GM18498 (cell line): ENCODE data around the gene VAV2.
A peak's percentile ranks its signal among the peaks of the same experiment; 100 is the strongest.

Experiments
- ATAC-seq: cut with Tn5 transposase; IDR thresholded peaks from one replicate; pipeline ENCODE4 v1.9.1; 2021; ENCODE audit warnings: mild to moderate bottlenecking, moderate library complexity; ENCODE audit not compliant: unreplicated experiment

Gene VAV2

GRCh38 chr9:133788045-133788818, 203.9 kb downstream of the VAV2 start:
- no peak for ATAC-seq

DNA sequence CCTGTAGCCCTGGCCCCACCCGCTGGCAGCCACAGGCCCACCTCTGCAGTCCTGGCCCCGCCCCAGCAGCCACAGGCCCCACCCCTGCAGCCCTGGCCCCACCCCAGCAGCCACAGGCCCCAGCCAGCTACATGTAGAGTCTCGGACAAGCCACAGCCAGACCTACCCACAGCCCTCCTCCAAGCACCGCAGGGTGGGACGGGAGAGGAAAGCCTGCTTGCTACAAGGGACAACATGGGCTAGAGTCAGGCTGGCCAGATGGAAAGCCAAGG, 204.4 kb downstream of the VAV2 start:
- ATAC-seq: peak; percentile 72

- ATAC-seq: no peak
These were observed 205.0 kb downstream of the VAV2 start for GRCh38 chr9:133786907-133787753.

- ATAC-seq: peak; percentile 40
These were observed 205.8 kb downstream of the VAV2 start for GRCh38 chr9:133786371-133786753.

DNA sequence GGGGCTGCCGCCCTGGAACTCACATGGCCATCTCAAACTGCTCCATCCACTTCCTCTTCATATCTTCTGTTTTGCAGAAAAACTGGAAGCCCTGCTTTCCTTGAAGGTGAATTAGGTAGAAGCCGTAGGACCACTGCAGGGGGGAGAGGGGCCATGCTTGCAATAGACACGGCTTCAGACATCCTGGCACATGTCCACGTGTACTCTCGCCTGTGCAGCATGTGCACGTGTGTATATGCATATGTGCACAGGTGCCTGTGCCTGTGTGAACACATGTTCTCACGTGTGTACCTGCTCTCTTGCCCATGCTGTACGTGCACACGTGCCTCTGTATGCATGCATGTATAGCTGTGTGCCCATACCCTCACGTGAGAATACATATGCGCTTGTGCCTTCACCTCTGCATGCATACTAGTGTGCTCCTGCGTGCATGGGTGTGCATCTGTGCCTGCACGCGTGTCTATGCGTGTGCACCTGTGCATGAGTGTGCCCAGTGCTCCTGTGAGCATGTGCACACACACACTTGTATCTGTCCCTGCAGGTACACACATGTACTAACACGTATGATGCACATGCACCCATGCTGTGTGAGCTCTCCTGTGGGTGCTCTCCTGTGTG, 206.3 kb downstream of the VAV2 start:
- no peak for ATAC-seq

DNA sequence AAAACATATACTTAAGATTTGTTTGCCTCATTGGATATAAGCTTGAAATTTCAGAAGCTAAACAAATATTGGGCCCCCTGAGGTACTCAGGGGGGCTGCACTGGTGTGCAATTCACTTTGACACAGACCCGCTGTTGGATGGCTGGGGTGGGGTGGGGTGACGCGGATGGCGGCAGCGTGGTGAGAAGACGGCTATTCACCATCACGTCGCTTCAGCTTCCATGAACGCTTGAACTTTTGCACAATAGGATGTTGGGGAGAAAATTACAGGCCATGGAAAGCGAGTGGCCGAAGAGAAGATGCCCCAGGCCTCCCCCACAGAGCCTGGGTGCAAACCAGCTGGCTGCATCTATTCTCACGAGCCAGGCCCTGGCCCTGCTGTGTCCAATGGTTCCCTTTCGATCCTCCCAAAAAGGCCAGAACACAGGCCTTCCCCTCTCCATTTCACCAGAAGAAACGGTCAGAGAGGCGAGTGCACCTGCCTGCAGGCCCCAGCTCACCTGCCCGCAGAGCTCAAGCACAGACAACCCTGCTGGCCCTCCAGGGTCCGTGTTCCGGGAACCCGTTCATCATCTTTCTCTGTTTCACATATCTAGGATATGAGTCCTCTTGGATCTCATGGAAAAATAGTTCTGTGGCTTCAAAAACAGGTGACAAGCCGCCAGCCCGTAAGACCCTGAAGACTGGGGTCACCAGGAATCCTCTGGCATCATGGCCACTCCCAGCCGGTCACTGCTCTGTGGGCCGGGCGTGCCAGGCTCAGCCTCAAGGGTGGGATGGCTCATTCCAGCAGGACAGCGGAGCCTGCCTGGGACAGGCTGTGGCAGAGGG, 207.2 kb downstream of the VAV2 start:
- no peak for ATAC-seq

DNA sequence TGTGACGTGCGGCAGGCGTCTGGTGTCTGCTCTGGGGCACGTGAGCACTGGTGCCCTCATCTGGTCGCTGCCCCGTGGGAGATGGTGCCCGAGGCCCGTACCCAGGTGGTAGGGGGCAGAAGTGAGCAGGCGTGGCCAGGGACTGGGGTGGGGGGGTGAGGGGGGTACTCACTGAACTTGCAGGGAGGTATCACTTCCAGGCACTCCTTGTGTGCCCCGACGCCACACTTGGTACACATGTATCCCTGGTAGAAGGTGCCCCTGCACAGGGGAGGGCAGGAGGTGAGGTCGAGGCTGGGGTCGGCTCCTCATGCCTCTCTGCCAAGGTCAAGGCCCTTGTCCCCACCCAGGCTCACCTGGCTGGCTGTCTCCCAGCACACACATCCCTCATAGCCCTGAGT, 208.8 kb downstream of the VAV2 start:
- ATAC-seq: no peak

- ATAC-seq: no peak
These were observed 209.7 kb downstream of the VAV2 start for GRCh38 chr9:133782157-133783130.

DNA sequence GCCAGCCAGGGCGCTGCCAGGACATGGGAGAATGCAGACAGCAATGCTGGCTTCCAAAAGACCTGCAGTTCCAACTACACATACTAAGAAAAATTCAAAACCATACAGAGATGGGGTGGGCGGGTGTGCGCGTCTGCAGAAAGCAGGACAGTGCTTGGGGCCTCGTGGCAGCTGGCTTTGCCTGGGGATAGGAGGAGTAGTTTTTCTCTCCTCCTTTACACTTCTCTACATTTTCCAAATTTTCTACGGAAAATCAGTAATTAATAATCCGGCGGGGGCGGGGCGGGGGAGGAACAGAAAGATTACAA, 210.3 kb downstream of the VAV2 start:
- no peak for ATAC-seq

DNA sequence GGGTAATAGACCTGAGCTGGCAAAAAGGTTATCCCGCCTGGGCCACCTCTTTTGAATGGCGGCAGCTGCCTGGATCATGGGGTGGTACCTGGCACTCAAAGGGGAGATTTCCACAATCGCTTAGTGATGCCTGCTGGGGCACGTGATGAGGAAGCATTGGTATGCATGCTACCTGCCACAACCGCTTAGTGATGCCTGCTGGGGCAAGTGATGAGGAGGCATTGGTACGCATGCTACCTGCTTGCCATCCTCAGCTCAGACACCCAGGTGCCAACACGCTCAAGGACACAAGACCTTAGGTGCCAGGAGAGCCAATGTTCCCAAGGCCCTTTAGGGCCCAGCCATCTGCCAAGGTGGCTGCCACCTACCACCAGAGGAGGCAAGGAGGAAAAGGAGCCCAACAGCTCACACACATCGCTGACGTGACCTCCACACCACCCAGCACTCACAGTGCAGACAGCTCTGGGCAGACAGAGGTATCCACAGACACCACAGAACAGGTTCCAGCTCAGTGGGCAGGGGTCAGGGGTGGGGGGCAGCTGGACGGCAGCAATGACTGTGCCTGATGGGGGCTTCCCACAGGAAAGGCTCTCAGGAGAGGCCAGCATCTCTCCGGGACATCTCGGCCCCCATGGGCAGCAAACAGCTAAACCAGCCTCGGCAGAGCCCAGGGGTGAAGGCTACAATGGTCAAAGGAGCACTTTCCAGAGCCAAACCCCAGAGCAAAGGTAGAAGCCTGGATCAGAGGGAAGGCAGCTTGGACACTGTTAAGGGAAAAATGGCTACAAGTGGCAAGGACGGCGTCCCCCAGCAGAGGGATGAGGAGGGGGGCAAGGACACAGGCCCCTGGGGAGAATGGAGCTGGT, 210.9 kb downstream of the VAV2 start:
- ATAC-seq: no peak

GRCh38 chr9:133780404-133780945, 211.6 kb downstream of the VAV2 start:
- ATAC-seq: no peak

DNA sequence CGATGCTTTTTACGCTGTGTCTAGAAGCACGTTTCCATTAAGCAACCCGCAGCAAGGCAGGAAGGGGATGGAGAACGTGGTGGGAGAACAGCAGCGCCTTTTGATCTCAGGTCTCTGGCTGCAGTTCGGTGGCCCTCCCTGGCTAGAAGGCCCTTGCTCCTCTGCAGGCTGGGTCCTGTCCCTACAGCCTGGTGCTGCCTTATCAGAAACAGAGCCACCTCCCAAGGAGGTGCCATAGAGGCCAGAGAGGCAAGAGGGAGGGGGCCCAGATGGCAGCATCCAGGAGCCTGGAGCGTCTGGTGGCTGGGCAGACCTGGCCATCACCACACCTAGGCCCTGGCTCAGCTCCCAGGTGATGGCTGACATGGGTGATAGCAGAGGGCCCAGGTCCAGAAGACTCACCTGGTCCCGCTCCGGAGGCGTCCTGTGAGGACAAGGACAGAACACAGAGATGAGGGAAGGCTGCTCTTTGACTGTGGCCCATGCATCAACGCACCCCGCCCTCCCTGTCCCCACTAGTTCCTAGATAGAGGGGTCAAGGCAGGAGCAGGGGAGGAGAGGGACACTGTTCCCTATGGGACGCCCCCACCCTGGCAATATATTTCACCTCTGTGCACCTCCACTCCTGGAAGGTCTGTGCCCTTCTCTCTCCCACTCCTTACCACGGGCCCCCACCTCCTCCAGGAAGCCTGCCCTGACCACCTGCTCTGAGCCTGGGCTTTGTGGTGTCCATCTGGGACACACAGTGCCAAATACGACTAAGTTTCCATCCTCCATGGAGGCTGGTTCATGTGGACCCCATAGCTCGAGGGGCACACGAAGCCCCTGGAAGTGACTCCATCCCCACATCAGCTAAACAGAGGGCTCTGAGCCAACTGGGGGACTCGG, 212.4 kb downstream of the VAV2 start:
- ATAC-seq: no peak

DNA sequence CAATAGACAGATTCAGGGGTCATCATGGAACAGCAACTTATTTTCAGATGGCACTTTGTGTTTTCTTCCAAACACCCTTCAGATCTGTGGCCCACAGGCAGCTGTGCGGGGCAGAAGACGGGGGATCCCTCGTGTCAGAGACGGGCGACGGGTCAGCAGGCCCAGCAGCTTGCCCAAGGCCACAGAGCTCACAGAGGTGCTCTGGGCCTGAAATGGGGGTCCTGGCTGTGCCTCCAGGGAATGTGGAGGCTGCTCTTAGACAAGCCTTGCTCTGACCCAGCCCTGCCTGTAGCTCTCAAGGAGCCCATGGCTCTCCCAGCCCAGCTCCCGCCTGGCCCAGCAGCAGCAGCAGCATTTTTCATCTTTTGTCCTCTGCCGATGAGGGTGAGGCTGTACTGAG, 213.0 kb downstream of the VAV2 start:
- no peak for ATAC-seq

DNA sequence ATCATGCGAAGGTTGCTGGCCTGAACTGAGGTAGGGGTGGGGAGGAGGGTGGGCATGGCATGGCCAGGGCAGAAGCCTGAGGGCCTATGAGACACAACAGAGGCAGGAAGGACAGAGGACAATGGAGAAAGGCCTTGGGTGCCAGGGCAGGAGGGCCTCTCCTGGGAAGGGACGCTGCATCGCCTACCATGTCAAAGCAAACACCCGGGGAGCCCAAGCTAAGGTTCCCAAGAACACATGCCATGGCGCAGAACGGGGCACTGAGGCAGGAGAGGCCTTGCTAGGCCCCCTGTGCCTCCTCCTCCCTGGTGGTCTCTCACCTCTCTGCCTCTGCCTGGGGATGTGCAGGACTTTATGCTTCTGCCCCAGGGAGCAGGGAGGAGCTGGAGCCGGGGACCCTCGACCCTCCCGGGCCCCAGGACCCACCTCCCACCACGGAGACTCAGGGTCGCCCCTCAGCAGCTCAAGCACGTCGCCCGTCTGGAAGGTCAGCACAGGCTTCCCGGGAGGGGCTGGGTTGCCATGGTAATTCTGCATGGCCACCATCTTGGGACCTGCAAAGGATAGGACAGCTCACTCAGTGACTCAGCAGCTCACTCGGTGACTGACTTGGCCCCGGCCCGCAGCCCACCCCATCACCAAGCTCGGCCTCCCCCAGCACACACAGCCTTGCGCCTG, 213.6 kb downstream of the VAV2 start:
- no peak for ATAC-seq

- no peak for ATAC-seq
These were observed 214.3 kb downstream of the VAV2 start for GRCh38 chr9:133777871-133778270.

DNA sequence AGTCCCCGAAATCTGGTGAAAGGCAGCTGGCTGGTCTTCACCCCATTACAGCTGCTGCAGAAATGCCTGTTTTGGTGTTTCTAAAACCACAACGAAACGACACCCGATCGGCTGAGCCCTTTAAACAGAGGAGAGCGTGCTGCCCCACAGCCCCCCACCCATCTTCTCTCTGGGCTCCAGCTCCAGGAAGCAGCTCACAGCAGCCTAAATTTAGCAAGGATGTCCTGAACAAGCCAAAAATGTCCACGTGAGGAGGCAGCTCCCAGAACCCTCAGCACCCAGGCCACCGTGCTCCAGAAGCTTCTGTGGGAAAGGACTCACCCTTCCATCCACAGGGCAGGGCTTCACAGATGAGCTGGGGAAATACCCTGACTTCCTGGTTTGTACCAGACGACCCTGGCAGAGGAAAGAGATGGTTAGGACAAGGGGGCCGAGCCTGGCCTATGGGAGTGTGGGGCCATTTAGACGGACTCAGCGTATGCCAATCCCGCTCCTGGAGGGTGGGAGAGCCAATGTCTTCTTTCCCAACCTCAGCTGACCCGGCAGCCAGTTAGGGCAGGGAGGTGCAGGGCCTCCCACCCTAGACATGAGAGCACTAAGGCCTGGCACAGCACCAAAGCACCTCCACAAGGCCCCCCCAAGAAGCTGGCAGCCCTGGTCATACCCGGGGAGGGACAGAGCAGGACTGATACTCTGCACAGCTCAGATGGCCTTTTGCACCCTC, 214.9 kb downstream of the VAV2 start:
- no peak for ATAC-seq
